Stimulated activated CD4-positive, alpha-beta T cell treated with anti-CD3 and anti-CD28 coated beads, TNF-alpha, amount 100 ng/mL, for 48 hours (primary cell): ENCODE data around the gene ISOC2.
A peak's percentile ranks its signal among the peaks of the same experiment; 100 is the strongest.

Experiments used
- DNase-seq, 3 donors: peaks; one replicate each; pipeline ENCODE4 v3.0.0-alpha.2; 2020; ENCODE audit warnings: low read depth in 3 of 3

ISOC2 gene

DNA sequence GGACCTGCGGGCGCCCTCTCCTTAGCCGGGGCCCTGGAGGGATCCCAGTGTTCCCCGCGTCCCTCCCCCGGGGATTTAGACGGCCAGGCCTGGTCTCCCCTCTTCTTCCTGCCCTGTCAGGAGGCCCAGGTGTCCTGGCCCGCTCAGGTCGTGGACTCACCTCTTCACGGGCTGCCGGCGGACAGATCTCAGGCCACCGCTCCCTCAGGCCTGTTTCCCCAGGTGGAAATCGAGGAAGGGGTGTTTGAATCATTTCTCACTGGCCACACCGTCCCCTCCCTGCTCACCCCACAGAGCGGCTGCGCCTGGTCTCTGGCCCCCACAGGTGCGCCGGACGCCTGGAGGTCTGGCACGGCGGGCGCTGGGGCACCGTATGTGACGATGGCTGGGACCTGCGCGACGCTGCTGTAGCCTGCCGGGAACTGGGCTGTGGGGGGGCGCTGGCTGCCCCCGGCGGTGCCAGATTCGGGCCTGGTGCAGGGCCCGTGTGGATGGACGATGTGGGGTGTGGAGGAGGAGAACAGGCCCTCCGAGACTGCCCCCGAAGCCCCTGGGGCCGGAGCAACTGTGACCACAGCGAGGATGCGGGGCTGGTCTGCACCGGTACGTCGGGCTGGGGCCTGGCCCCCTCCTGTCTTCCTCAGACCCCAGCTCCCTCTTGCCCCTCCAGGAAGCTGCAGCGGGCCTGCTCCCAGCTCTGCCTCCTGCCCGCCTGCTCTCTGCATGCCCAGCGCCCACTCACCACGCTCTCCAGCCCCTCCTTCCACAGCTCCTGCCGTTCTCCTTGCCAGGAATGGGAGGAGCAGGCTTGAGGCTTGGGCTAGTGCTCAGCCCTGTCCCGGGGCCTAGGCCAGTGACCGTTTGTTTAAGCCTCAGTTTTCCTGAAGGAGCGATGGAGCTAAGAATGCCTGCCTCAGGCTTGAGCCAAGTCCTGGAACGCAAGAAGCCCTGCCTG, 29.3 kb upstream of the ISOC2 start:
- DNase-seq = no peak

DNA sequence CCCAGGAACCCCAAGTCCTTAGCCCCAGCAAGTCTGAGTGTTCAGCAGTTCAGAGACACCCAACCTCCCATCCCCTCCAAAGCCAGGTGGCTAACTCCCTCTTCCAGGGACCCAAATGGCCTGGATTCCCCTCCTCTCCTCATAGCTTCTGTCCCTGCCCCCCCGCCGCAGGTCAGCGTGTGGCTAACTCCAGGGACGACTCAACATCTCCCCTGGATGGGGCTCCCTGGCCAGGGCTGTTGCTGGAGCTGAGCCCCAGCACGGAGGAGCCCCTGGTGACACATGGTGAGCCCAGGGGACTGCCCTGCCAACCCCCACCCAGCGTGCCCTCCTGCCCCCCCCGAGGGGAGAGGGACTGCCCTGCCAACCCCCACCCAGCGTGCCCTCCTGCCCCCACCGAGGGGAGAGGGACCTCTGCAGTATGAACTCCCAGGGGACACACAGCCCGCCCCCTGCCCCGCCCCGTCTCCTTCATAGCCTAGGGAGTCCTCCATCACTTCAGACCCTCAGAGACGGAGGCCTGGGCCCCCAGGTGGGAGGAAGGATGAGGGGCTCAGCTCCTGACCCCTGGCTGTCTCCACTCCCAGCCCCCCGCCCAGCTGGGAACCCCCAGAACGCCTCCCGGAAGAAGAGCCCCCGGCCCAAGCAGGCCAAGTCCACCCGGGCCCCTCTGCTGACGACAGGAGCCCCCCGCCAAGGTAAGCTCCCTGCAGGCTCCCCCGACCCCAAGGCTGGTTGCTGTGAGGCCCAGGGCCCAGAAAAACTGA, 28.5 kb upstream of the ISOC2 start:
- DNase-seq = no peak

GRCh38 chr19:55488986-55489710, 27.7 kb upstream of the ISOC2 start:
- no peak for DNase-seq

- no peak for DNase-seq
These were observed 26.7 kb upstream of the ISOC2 start, which contains the start of gene SSC5D for GRCh38 chr19:55487924-55488687. TSS of gene SSC5D (plus strand) at chr19:55488436. CDS start at chr19:55488590, 154 bp downstream.

DNA sequence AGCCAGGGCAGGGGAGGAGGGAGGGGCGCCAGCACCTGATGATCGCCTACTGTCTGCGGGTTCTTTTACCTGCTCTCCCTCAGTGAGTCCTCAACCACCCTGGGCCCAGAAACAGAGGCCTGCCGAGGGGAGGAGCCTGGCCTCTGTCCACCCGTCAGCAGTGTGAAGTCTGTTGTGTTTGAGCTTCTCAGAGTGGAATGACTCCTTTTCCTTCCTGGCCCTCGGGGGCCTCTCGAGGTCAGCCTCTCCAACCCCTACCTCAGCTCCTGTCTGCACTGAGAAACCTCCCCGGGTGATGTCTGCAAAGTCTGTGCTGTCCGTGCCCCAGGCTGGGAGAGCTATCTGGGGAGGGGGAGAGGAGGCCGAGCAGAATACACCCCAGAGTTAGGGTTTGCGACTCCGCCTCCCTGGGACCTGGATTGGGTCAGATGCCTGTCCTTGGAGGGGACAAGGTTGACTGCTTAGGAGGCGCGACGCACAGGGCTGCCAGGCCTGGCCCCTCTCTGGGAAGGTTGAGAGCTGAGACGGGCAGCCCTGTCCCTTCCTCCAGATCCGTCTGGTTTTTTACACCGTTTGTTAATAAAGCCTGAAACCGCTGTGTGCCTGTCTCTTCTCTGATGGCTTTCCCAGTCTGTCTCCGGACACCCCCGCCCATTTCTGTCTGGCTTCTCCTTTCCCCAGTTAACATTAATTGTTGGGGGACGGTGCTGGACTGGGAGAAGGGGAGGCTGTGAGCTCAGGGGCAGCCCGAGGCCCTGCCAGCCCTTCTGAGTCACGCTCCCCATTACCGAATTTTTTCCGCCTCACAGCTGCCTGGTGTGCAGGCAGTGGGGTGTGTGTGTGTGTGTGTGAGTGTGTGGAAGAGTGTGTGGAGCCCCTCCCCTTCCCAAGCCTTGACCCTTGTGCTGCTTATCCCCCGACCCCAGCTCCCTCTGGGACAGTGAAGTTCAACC, 25.8 kb upstream of the ISOC2 start:
- DNase-seq = peak; percentile 27 to 62 (median 47)

GRCh38 chr19:55486043-55486970, 24.9 kb upstream of the ISOC2 start:
- DNase-seq = no peak

DNA sequence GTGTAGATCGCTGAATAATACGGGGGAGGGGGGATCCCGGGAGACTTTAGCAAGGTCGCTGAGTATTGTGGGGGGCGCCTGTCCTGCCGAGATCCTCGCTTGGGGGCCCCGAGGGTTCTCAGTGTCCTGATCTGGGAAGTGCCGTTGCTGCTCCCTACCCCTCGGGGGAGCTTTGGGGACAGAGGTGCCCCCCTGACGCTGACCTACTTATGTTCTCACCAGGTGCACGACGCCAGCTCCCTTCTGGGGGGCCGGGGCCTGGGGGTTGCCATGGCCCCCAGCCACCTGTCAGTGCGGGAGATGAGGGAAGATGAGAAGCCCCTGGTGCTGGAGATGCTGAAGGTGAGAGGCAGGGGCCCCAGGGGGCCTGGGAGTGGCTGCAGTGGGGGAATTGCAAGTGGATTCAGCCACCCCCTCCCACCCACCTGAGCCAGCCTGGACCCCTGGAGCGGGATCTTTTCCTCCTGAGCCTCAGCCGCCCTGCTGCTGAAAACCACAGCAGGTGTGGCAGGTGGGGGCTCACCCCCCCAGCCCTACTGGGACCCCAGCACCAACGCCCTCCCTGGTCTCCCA, 24.1 kb upstream of the ISOC2 start:
- no peak for DNase-seq

GRCh38 chr19:55484593-55485438, 23.4 kb upstream of the ISOC2 start, which contains the start of gene NAT14:
TSS of gene NAT14 (plus strand) at chr19:55485188. CDS start at chr19:55485709, 521 bp downstream.
- DNase-seq = peak; percentile 32 to 54 (median 44)

DNA sequence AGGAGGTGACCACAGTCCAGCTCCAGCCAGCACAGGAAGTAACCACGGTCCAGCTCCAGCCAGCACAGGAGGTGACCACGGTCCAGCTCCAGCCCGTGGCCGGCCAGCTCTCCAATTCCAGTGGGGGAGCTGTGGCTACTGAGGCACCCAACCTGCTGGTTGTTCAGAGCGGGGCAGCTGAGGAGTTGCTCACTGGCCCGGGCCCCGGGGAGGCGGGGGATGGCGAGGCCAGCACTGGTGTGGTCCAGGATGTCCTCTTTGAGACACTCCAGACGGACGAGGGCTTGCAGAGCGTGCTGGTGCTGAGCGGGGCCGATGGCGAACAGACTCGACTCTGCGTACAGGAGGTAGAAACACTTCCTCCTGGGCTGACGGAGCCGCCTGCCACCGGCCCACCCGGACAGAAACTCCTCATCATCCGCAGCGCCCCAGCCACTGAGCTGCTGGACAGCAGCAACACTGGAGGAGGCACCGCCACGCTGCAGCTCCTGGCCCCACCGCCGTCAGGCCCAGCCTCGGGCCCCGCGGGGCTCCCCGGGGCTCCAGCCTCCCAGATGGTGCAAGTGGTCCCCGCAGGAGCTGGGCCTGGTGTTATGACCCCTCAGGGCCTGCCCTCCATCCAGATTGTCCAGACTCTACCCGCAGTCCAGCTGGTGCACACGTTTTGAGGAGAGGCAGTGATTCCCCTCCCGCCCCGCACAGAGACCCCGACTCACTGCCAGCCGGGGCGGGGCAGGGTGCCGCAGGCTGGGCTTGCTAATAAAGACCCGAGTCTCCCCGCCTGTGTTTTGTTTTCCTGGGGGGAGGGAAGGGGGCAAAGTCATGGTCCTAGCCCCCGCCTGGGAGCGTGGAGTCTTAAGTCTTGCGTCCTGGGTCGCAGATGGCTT, 22.5 kb upstream of the ISOC2 start:
- no peak for DNase-seq

GRCh38 chr19:55482967-55483705, 21.7 kb upstream of the ISOC2 start:
- DNase-seq = no peak

GRCh38 chr19:55482156-55482961, 20.9 kb upstream of the ISOC2 start:
- no peak for DNase-seq

DNA sequence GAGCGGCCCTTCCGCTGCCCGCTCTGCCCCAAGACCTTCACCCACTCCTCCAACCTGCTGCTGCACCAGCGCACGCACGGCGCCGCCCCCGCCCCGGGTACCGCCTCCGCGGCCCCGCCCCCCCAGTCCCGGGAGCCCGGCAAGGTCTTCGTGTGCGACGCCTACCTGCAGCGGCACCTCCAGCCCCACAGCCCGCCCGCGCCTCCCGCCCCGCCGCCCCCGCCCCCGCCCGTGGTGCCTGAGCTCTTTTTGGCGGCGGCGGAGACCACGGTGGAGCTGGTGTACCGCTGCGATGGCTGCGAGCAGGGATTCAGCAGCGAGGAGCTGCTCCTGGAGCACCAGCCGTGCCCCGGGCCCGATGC, 20.3 kb upstream of the ISOC2 start:
- DNase-seq = no peak

GRCh38 chr19:55481148-55481793, 19.8 kb upstream of the ISOC2 start:
- DNase-seq = no peak

- no peak for DNase-seq
These were observed 18.2 kb upstream of the ISOC2 start for GRCh38 chr19:55479451-55480230.
